ENCODE results near the gene ANXA7.

DNA sequence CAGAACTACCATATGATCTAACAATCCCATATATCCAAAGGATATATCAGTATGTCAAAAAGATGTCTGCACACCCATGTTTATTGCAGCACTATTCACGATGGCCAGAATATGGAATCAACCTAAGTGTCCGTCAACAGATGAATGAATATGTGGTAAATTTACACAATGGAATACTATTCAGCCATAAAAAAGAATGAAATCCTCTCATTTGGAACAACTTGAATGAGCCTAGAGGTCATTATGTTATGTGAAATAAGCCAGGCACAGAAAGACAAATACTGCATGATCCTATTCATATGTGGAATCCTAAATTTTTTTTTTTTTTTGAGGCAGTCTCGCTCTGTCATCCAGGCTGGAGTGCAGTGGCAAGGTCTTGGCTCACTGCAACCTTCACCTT is 48.9 kb downstream of the ANXA7 start:
- TF ChIP-seq POLR2A (IDR thresholded peaks at IDR 0.05), result no peak
- TF ChIP-seq, protein P1, sequence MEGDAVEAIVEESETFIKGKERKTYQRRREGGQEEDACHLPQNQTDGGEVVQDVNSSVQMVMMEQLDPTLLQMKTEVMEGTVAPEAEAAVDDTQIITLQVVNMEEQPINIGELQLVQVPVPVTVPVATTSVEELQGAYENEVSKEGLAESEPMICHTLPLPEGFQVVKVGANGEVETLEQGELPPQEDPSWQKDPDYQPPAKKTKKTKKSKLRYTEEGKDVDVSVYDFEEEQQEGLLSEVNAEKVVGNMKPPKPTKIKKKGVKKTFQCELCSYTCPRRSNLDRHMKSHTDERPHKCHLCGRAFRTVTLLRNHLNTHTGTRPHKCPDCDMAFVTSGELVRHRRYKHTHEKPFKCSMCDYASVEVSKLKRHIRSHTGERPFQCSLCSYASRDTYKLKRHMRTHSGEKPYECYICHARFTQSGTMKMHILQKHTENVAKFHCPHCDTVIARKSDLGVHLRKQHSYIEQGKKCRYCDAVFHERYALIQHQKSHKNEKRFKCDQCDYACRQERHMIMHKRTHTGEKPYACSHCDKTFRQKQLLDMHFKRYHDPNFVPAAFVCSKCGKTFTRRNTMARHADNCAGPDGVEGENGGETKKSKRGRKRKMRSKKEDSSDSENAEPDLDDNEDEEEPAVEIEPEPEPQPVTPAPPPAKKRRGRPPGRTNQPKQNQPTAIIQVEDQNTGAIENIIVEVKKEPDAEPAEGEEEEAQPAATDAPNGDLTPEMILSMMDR (IDR thresholded peaks at IDR 0.05), result no peak
